HepG2 (cell line): Measurements from ENCODE around the gene ZNF660. TPM values are rescaled to one million over a fixed set of nuclear protein-coding genes. Genes with fewer than 3 reads are reported as not detected.

ENCODE experiments used
- ATAC-seq: fragments of 200-7000 bp; cut with Tn5 transposase; 3 replicates; pipeline ENCODE4 v1.9.1; 2020; ENCODE audit warnings: mild to moderate bottlenecking, moderate library complexity
- BruUV-seq: library from RNA; stranded (reverse); fragments of 400-500 nt; replicated peaks from 2 replicates; lab custom pipeline; 2021; lab: Mats Ljungman, UMichigan
- CTCF ChIA-PET: fragments of 300-600 bp; formaldehyde crosslinking; extraction: SDS; loops from one replicate; lab custom pipeline; 2021; ENCODE audit warnings: low total read pairs, inconsistent platforms, low intra/inter-chr PET ratio; lab: Yijun Ruan, JAX
- POLR2A ChIA-PET: fragments of 350-600 bp; sonication (Branson Sonifier 250); formaldehyde crosslinking; loops from one replicate; lab custom pipeline; 2020; ENCODE audit warnings: antibody characterized with exemption, inconsistent platforms; lab: Yijun Ruan, JAX
- DNase-seq: peaks from one replicate; pipeline ENCODE4 v3.0.0-alpha.2; 2015; ENCODE audit warnings: low spot score
- FAIRE-seq: peaks from 3 replicates; lab custom pipeline; 2011; peaks lifted over from hg19 to GRCh38; lab: Jason Lieb, UNC
- H2AFZ ChIP-seq: one replicate; pipeline ENCODE4 v1.6.1; 2011; ENCODE audit warnings: low read length, inconsistent platforms
- H3K27ac ChIP-seq: fragments of 300-600 bp; 3 replicates; pipeline ENCODE4 v1.8.0; 2011; ENCODE audit warnings: mixed run types, mild to moderate bottlenecking, mixed read lengths, low read length, inconsistent platforms; ENCODE audit not compliant: insufficient read depth; ENCODE audit errors: extremely low read length
- H3K27me3 ChIP-seq, 2 experiments: fragments of 200-600 bp in 1 of 2; 2 replicates in 1 of 2; 3 replicates in 1 of 2; pipeline versions ENCODE4 v1.6.0 to v1.8.0; 2011; ENCODE audit warnings: low read length in 2 of 2, mild to moderate bottlenecking in 2 of 2, moderate library complexity in 2 of 2, inconsistent platforms in 1 of 2; ENCODE audit not compliant: insufficient read depth in 2 of 2, control insufficient read depth in 1 of 2
- H3K36me3 ChIP-seq, 2 experiments: fragments of 200-600 bp in 1 of 2; replicated peaks in 1 of 2; 2 replicates in 1 of 2; 3 replicates in 1 of 2; pipeline versions ENCODE4 v1.5.1 to v1.8.0; 2011; ENCODE audit warnings: low read length in 2 of 2, inconsistent platforms in 1 of 2; ENCODE audit not compliant: insufficient read depth in 2 of 2, control insufficient read depth in 1 of 2
- H3K4me1 ChIP-seq: 2 replicates; pipeline ENCODE4 v1.5.1; 2012; ENCODE audit warnings: low read length, inconsistent platforms; ENCODE audit not compliant: insufficient read depth
- H3K4me2 ChIP-seq: 2 replicates; pipeline ENCODE4 v1.6.0; 2011; ENCODE audit warnings: low read depth, low read length, inconsistent platforms
- H3K4me3 ChIP-seq, 3 experiments: fragments of 200-600 bp in 1 of 3; sonication (generic), shearing (Covaris generic) in 1 of 3; replicated peaks in 1 of 3; 2 replicates each; pipeline ENCODE4 v1.5.1; 2011 to 2016; ENCODE audit warnings: low read length in 3 of 3, inconsistent platforms in 2 of 3, low read depth in 2 of 3, mild to moderate bottlenecking in 2 of 3, control low read depth in 1 of 3, mixed read lengths in 1 of 3; ENCODE audit not compliant: insufficient read depth in 1 of 3
- H3K79me2 ChIP-seq: one replicate; pipeline ENCODE4 v1.6.1; 2011; ENCODE audit warnings: low read length, inconsistent platforms; ENCODE audit not compliant: insufficient read depth
- H3K9ac ChIP-seq: 2 replicates; pipeline ENCODE4 v1.6.0; 2011; ENCODE audit warnings: mild to moderate bottlenecking, low read depth, low read length, inconsistent platforms; ENCODE audit not compliant: insufficient read depth
- H3K9me3 ChIP-seq: 2 replicates; pipeline ENCODE4 v1.5.1; 2012; ENCODE audit warnings: mild to moderate bottlenecking, low read length
- H4K20me1 ChIP-seq: 2 replicates; pipeline ENCODE4 v1.6.0; 2011; ENCODE audit warnings: inconsistent platforms, mild to moderate bottlenecking, low read length, moderate library complexity; ENCODE audit not compliant: insufficient read depth
- AKAP8 ChIP-seq: sonication (generic); formaldehyde crosslinking; IDR thresholded peaks from 2 replicates; pipeline ENCODE4 v1.5.1; 2020; ENCODE audit warnings: mild to moderate bottlenecking, missing genetic modification reagents
- ASH2L ChIP-seq: fragments of 300-600, 200-600 bp; sonication (generic); IDR thresholded peaks from 2 replicates; pipeline ENCODE4 v1.7.0; 2017; ENCODE audit warnings: low read depth, mild to moderate bottlenecking, moderate library complexity, mixed read lengths, low read length; ENCODE audit not compliant: insufficient read length
- CTCF ChIP-seq: sonication (generic); formaldehyde crosslinking; IDR thresholded peaks from 2 replicates; pipeline ENCODE4 v1.5.0; 2020; ENCODE audit warnings: mild to moderate bottlenecking, missing genetic modification reagents, moderate library complexity
- HES4 ChIP-seq: sonication (generic); formaldehyde crosslinking; IDR thresholded peaks from 2 replicates; pipeline ENCODE4 v1.9.0; 2021; ENCODE audit warnings: mild to moderate bottlenecking, missing genetic modification reagents, borderline replicate concordance
- HOXA3 ChIP-seq: sonication (generic); formaldehyde crosslinking; IDR thresholded peaks from 2 replicates; pipeline ENCODE4 v1.5.0; 2020; ENCODE audit warnings: missing genetic modification reagents
- MLLT10 ChIP-seq: sonication (generic); formaldehyde crosslinking; IDR thresholded peaks from 2 replicates; pipeline ENCODE4 v1.4.0; 2020; ENCODE audit warnings: missing genetic modification reagents
- RARG ChIP-seq: sonication (generic); formaldehyde crosslinking; IDR thresholded peaks from 2 replicates; pipeline ENCODE4 v1.4.0; 2020; ENCODE audit warnings: low read depth, mild to moderate bottlenecking, missing genetic modification reagents
- SNAPC5 ChIP-seq: sonication (generic); formaldehyde crosslinking; IDR thresholded peaks from 2 replicates; pipeline ENCODE4 v1.8.1; 2023; ENCODE audit warnings: mild to moderate bottlenecking, missing genetic modification reagents, borderline replicate concordance
- ZBTB1 ChIP-seq: sonication (generic); formaldehyde crosslinking; IDR thresholded peaks from 2 replicates; pipeline ENCODE4 v1.4.0; 2020; ENCODE audit warnings: missing genetic modification reagents, borderline replicate concordance
- ZKSCAN1 ChIP-seq: fragments of 150-350 bp; IDR thresholded peaks from 2 replicates; pipeline ENCODE4 v1.6.1; 2014; ENCODE audit warnings: low read length
- ZNF101 ChIP-seq: sonication (generic); formaldehyde crosslinking; IDR thresholded peaks from 2 replicates; pipeline ENCODE4 v1.4.0; 2020; ENCODE audit warnings: mild to moderate bottlenecking, low read depth, missing genetic modification reagents, borderline replicate concordance
- ZNF280B ChIP-seq: sonication (generic); formaldehyde crosslinking; IDR thresholded peaks from 2 replicates; pipeline ENCODE4 v1.5.0; 2020; ENCODE audit warnings: missing genetic modification reagents, mild to moderate bottlenecking, borderline replicate concordance
- ZNF513 ChIP-seq: sonication (generic); formaldehyde crosslinking; conservative IDR thresholded peaks from 2 replicates; pipeline ENCODE4 v1.5.0; 2020; ENCODE audit warnings: missing genetic modification reagents
- ZSCAN21 ChIP-seq: sonication (generic); formaldehyde crosslinking; IDR thresholded peaks from 2 replicates; pipeline ENCODE4 v1.8.0; 2022; ENCODE audit warnings: mild to moderate bottlenecking, missing genetic modification reagents, moderate library complexity, borderline replicate concordance
- WGBS: methylation state at CpG from one replicate; pipeline ENCODE4 v1.1.6; 2017; ENCODE audit warnings: low lambda C conversion rate; 5-methylcytosine and 5-hydroxymethylcytosine counted together
- in situ Hi-C: cut with HindIII; loops from 2 replicates; pipeline ENCODE4 v1.10.0; 2017; ENCODE audit warnings: low pct_unique_long_range_greater_than_20kb; ENCODE audit not compliant: extremely low pct_ligation_motif_present
- intact Hi-C: fragments of 100-400 bp; cut with micrococcal nuclease; formaldehyde crosslinking; loops from one replicate; pipeline ENCODE4 v1.10.0; 2022; ENCODE audit not compliant: unreplicated experiment
- polyA plus RNA-seq, 8 experiments: library from polyadenylated mRNA; depleted of rRNA in 3 of 8; stranded (reverse) in 7 of 8; unstranded in 1 of 8; fragments of >200 nt; fragmentation: Illumina TruSeq in 4 of 8; extraction: Trizol in 4 of 8; gene quantifications; 2 replicates each; pipeline versions ENCODE4 v1.2.1 to v1.2.3, GENCODE V29; 2011 to 2016; ENCODE audit warnings: low read depth in 4 of 8, missing spikeins in 1 of 8, mixed read lengths in 1 of 8; ENCODE audit not compliant: insufficient read depth in 1 of 8
- total RNA-seq, 5 experiments: library from RNA; depleted of rRNA; stranded (reverse); fragments of >200 nt; fragmentation: Illumina TruSeq; extraction: Trizol; gene quantifications; 2 replicates each; pipeline ENCODE4 v1.2.3, GENCODE V29; 2016; ENCODE audit warnings: low read depth in 1 of 5

The ZNF660 gene
- total and polyA plus RNA-seq, 2 of the 13 experiments (the other 11 are each of a cell fraction or from before 2014, with no cell fraction given) = 0.91 to 3.3 TPM

GRCh38 chr3:44571024-44571423 is 13.7 kb upstream of the ZNF660 start:
- H3K27ac ChIP-seq = no peak overlapping the region
- intact Hi-C loops (no loop called here), in situ Hi-C loops (no loop called here)
- no peak overlapping the region for H2AFZ ChIP-seq
- no peak for DNase-seq
- H3K9ac ChIP-seq = no peak overlapping the region
- peaks cover 19% of the 10 kb centered on the region; the same call in 1 of the 2 replicates for H3K9me3 ChIP-seq
- FAIRE-seq = no peak
- TF ChIP-seq ZNF513 (CRISPR knock-in tag) (no peak), ZKSCAN1 (no peak)
- ChIA-PET POLR2A (no interaction called here), CTCF (no interaction called here)
- no TSS peak for BruUV-seq
- H3K27me3 ChIP-seq = no peaks in the 10 kb centered on the region
- ATAC-seq = no peak
- WGBS = 65% methylated on average over 4 of the region's 4 CpGs
- no peaks in the 10 kb centered on the region for H3K79me2 ChIP-seq
- no peak overlapping the region for H3K4me2 ChIP-seq
- peaks cover 2 to 3% of the 10 kb centered on the region in 2 experiments; a peak in 2 of 5 replicates for H3K36me3 ChIP-seq
- no peaks in the 10 kb centered on the region for H4K20me1 ChIP-seq
- no peaks in the 10 kb centered on the region for H3K4me1 ChIP-seq
- H3K4me3 ChIP-seq = no peak overlapping the region

GRCh38 chr3:44576613-44577012 is 8.2 kb upstream of the ZNF660 start:
- Histone ChIP-seq H3K4me1 (no peaks in the 10 kb centered on the region), H3K79me2 (no peaks in the 10 kb centered on the region), H3K4me3 (no peak overlapping the region), H2AFZ (no peak overlapping the region), H3K9me3 (no peaks in the 10 kb centered on the region), H3K27ac (no peak overlapping the region)
- ATAC-seq = no peak
- in situ Hi-C loops = no loop called here
- no peak for TF ChIP-seq MLLT10
- no peak for TF ChIP-seq HES4 (CRISPR knock-in tag)
- no peak for TF ChIP-seq CTCF
- TF ChIP-seq ASH2L = no peak
- no peak for TF ChIP-seq ZNF280B (CRISPR knock-in tag)
- TF ChIP-seq ZNF101 = no peak
- TF ChIP-seq ZSCAN21 (CRISPR knock-in tag) = no peak
- TF ChIP-seq ZBTB1 (CRISPR knock-in tag) = no peak
- no peak for TF ChIP-seq RARG (CRISPR knock-in tag)
- no peak for TF ChIP-seq SNAPC5 (CRISPR knock-in tag)
- no peak for TF ChIP-seq HOXA3 (CRISPR knock-in tag)
- no peak for TF ChIP-seq AKAP8
- TF ChIP-seq, all 625 proteins: peak for 0
- no peak overlapping the region for H3K9ac ChIP-seq
- no peak overlapping the region for H3K4me2 ChIP-seq
- FAIRE-seq (no peak), DNase-seq (no peak)
- no peaks in the 10 kb centered on the region for H4K20me1 ChIP-seq
- BruUV-seq = no TSS peak
- H3K36me3 ChIP-seq = no peaks in the 10 kb centered on the region
- ChIA-PET CTCF (no interaction called here), POLR2A (no interaction called here)
- H3K27me3 ChIP-seq = no peaks in the 10 kb centered on the region
- intact Hi-C loops = no loop called here
